MM.1S (cell line): Measurements from ENCODE around the gene NIN.

ENCODE experiments used
- DNase-seq: peaks from one replicate; pipeline ENCODE4 v3.0.0-alpha.2; 2015
- H2AFZ ChIP-seq: fragments of 300-600 bp; sonication (generic); 2 replicates; pipeline ENCODE4 v1.6.0; 2016; ENCODE audit warnings: antibody characterized with exemption, low read length
- H3F3A ChIP-seq: fragments of 300-600 bp; sonication (generic); 2 replicates; pipeline ENCODE4 v1.6.1; 2016; ENCODE audit warnings: mild to moderate bottlenecking, antibody characterized with exemption, low read length, moderate library complexity, mixed read lengths; ENCODE audit not compliant: insufficient read depth
- H3K27ac ChIP-seq: fragments of 300-600 bp; sonication (generic); 2 replicates; pipeline ENCODE4 v1.5.1; 2016; ENCODE audit warnings: mild to moderate bottlenecking, low read length
- H3K27me3 ChIP-seq: fragments of 300-600 bp; sonication (generic); replicated peaks from 2 replicates; pipeline ENCODE4 v1.6.0; 2016; ENCODE audit warnings: low read length; ENCODE audit not compliant: insufficient read depth
- H3K36me3 ChIP-seq: fragments of 300-600 bp; sonication (generic); replicated peaks from 2 replicates; pipeline ENCODE4 v1.6.1; 2016; ENCODE audit warnings: mild to moderate bottlenecking, low read length, mixed read lengths; ENCODE audit not compliant: insufficient read depth
- H3K4me1 ChIP-seq: fragments of 300-600 bp; sonication (generic); 2 replicates; pipeline ENCODE4 v1.6.1; 2016; ENCODE audit warnings: low read length, mixed read lengths
- H3K4me2 ChIP-seq: fragments of 300-600 bp; sonication (generic); 2 replicates; pipeline ENCODE4 v1.6.0; 2016; ENCODE audit warnings: low read depth, low read length
- H3K4me3 ChIP-seq: fragments of 300-600 bp; sonication (generic); 2 replicates; pipeline ENCODE4 v1.5.1; 2016; ENCODE audit warnings: low read length, mixed read lengths
- H3K79me2 ChIP-seq: fragments of 300-600 bp; sonication (generic); 2 replicates; pipeline ENCODE4 v1.6.1; 2016; ENCODE audit warnings: mixed run types, low read length, mixed read lengths
- H3K9ac ChIP-seq: fragments of 300-600 bp; sonication (generic); 2 replicates; pipeline ENCODE4 v1.6.1; 2016; ENCODE audit warnings: low read length, mixed read lengths
- H3K9me2 ChIP-seq: fragments of 300-600 bp; sonication (generic); replicated peaks from 2 replicates; pipeline ENCODE4 v1.6.1; 2016; ENCODE audit warnings: mild to moderate bottlenecking, low read length, mixed read lengths; ENCODE audit not compliant: insufficient read depth
- H3K9me3 ChIP-seq: fragments of 300-600 bp; sonication (generic); replicated peaks from 2 replicates; pipeline ENCODE4 v1.6.1; 2016; ENCODE audit warnings: mild to moderate bottlenecking, low read length, mixed read lengths; ENCODE audit not compliant: insufficient read depth
- H4K20me1 ChIP-seq: fragments of 300-600 bp; sonication (generic); 2 replicates; pipeline ENCODE4 v1.6.1; 2016; ENCODE audit warnings: mild to moderate bottlenecking, low read length, moderate library complexity, mixed read lengths; ENCODE audit not compliant: insufficient read depth
- EZH2 ChIP-seq: fragments of 300-600 bp; sonication (generic); optimal IDR thresholded peaks from 2 replicates; pipeline ENCODE3; 2017; ENCODE audit warnings: low read depth, mild to moderate bottlenecking, antibody characterized with exemption, low read length, mixed read lengths
- EZH2phosphoT487 ChIP-seq: fragments of 300-600 bp; sonication (generic); IDR thresholded peaks from 2 replicates; pipeline ENCODE4 v1.6.1; 2018; ENCODE audit warnings: antibody characterized with exemption, low read length
- TF ChIP-seq, protein P1 (sequence below): fragments of 300-600 bp; sonication (generic); IDR thresholded peaks from 2 replicates; pipeline ENCODE4 v1.5.1; 2016; ENCODE audit warnings: antibody characterized with exemption, low read length, mixed read lengths

Gene NIN

DNA sequence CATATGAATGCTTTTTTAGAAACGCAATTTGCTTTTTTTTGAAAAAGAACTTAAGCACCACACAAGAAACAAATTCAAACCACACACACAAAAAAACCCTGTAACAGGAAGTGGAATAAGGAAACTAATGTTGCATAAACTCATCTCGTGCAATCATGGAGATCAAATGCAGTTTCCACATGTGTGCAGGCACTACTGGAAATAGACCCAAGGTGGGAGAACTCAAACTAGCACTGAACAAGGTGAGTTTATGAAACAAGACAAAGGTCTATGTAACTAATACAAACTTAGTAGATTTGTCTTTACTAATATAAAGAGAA is 17.5 kb downstream of the NIN start:
- no peaks in the 10 kb centered on the region for H4K20me1 ChIP-seq
- no peak overlapping the region for H2AFZ ChIP-seq
- no peaks in the 10 kb centered on the region; the same call in 1 of the 2 replicates for H3K79me2 ChIP-seq
- no peaks in the 10 kb centered on the region for H3F3A ChIP-seq
- H3K9me2 ChIP-seq, result no peaks in the 10 kb centered on the region
- H3K27me3 ChIP-seq, result no peaks in the 10 kb centered on the region
- H3K9ac ChIP-seq, result no peak overlapping the region
- TF ChIP-seq, protein P1, sequence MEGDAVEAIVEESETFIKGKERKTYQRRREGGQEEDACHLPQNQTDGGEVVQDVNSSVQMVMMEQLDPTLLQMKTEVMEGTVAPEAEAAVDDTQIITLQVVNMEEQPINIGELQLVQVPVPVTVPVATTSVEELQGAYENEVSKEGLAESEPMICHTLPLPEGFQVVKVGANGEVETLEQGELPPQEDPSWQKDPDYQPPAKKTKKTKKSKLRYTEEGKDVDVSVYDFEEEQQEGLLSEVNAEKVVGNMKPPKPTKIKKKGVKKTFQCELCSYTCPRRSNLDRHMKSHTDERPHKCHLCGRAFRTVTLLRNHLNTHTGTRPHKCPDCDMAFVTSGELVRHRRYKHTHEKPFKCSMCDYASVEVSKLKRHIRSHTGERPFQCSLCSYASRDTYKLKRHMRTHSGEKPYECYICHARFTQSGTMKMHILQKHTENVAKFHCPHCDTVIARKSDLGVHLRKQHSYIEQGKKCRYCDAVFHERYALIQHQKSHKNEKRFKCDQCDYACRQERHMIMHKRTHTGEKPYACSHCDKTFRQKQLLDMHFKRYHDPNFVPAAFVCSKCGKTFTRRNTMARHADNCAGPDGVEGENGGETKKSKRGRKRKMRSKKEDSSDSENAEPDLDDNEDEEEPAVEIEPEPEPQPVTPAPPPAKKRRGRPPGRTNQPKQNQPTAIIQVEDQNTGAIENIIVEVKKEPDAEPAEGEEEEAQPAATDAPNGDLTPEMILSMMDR, result no peak
- no peak for TF ChIP-seq EZH2phosphoT487
- no peak for TF ChIP-seq EZH2
- no peaks in the 10 kb centered on the region for H3K9me3 ChIP-seq
- H3K4me3 ChIP-seq, result no peak overlapping the region
- H3K27ac ChIP-seq, result no peak overlapping the region
- no peaks in the 10 kb centered on the region for H3K36me3 ChIP-seq
- H3K4me1 ChIP-seq, result no peaks in the 10 kb centered on the region
- no peak overlapping the region for H3K4me2 ChIP-seq
- DNase-seq, result no peak

GRCh38 chr14:50812856-50813543 is 18.0 kb downstream of the NIN start:
- H4K20me1 ChIP-seq, result no peaks in the 10 kb centered on the region
- TF ChIP-seq, protein P1, result no peak
- TF ChIP-seq EZH2 (no peak), EZH2phosphoT487 (no peak)
- no peaks in the 10 kb centered on the region for H3K9me2 ChIP-seq
- H3F3A ChIP-seq, result no peaks in the 10 kb centered on the region
- no peak overlapping the region for H3K27ac ChIP-seq
- no peaks in the 10 kb centered on the region for H3K27me3 ChIP-seq
- DNase-seq, result no peak
- H3K9me3 ChIP-seq, result no peaks in the 10 kb centered on the region
- H3K4me2 ChIP-seq, result no peak overlapping the region
- no peak overlapping the region for H3K4me3 ChIP-seq
- no peak overlapping the region for H3K9ac ChIP-seq
- H3K79me2 ChIP-seq, result no peaks in the 10 kb centered on the region; the same call in 1 of the 2 replicates
- no peaks in the 10 kb centered on the region for H3K4me1 ChIP-seq
- no peak overlapping the region for H2AFZ ChIP-seq
- H3K36me3 ChIP-seq, result no peaks in the 10 kb centered on the region

DNA sequence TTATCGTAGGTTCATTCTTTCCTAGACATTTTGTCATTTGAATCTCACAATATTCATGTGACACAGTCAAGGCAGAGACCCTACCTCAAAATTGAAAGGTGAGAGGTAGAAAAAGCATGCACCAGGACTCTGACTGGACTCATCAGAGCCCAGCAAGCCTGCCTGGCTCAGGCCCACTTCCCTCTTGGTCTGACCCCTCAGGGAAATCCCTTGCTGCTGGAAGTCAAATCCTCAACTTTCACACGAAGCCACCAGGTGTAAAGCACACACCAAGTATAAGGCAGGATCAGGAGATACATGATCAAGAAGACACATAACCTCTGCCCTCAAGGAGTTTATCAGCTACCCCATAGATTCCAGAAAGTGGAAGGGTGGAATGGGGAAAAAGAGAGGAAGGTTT is 18.8 kb downstream of the NIN start:
- no peaks in the 10 kb centered on the region; the same call in 1 of the 2 replicates for H3K79me2 ChIP-seq
- H3K36me3 ChIP-seq, result no peaks in the 10 kb centered on the region
- no peak for DNase-seq
- H3K4me2 ChIP-seq, result no peak overlapping the region
- H3K9me3 ChIP-seq, result no peaks in the 10 kb centered on the region
- no peaks in the 10 kb centered on the region for H3K4me1 ChIP-seq
- no peak for TF ChIP-seq EZH2
- no peak overlapping the region for H3K27ac ChIP-seq
- H3K9me2 ChIP-seq, result no peaks in the 10 kb centered on the region
- no peak overlapping the region for H2AFZ ChIP-seq
- H3K27me3 ChIP-seq, result no peaks in the 10 kb centered on the region
- H3K9ac ChIP-seq, result no peak overlapping the region
- no peaks in the 10 kb centered on the region for H3F3A ChIP-seq
- no peaks in the 10 kb centered on the region for H4K20me1 ChIP-seq
- no peak overlapping the region for H3K4me3 ChIP-seq

DNA sequence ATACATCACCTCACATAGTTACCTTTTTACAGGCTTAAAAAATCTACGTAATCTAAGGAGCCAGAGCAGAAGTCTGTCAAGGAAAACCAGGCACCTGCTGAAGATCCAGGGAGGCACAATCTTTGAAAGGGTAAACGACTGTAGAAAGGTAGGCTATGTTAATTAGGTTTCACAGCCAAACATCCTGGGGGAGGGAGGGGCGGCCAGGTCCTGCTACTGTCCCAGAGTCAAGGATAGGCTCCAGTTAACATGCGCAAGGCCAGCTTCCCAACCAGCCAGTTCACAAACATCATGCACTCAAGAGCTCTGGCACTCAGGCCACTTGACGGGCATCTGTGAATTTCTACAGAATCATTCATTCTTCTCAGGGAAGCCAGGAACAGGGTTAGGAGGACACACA is 22.9 kb downstream of the NIN start:
- Histone ChIP-seq H4K20me1 (no peaks in the 10 kb centered on the region), H3K27me3 (no peaks in the 10 kb centered on the region), H2AFZ (no peak overlapping the region), H3K9me3 (no peaks in the 10 kb centered on the region), H3K9ac (no peak overlapping the region), H3F3A (no peaks in the 10 kb centered on the region), H3K79me2 (no peaks in the 10 kb centered on the region; the same call in 1 of the 2 replicates), H3K4me2 (no peak overlapping the region), H3K4me1 (no peaks in the 10 kb centered on the region), H3K36me3 (no peaks in the 10 kb centered on the region), H3K27ac (no peak overlapping the region), H3K9me2 (no peaks in the 10 kb centered on the region), H3K4me3 (no peak overlapping the region)
- TF ChIP-seq EZH2phosphoT487 (no peak), EZH2 (no peak)
- TF ChIP-seq, protein P1, result no peak
- DNase-seq, result no peak
